Activated CD8-positive, alpha-beta memory T cell treated with anti-CD3 and anti-CD28 coated beads, Interleukin-2, amount 50 U/mL, for 48 hours (primary cell): ENCODE results near the gene SLC6A4.

Experiments used
- DNase-seq: peaks from one replicate; pipeline ENCODE4 v3.0.0-alpha.2; 2020

Gene SLC6A4

GRCh38 chr17:30235386-30236296 lies at the start of gene SLC6A4:
Gene SLC6A4, minus strand, starts transcription at chr17:30235697. Its CDS starts 13,739 bp downstream, at chr17:30221958.
- DNase-seq, result no peak

- no peak for DNase-seq
These were observed 43.7 kb upstream of the SLC6A4 start for GRCh38 chr17:30279156-30279555.

- no peak for DNase-seq
These were observed 42.5 kb upstream of the SLC6A4 start for GRCh38 chr17:30278032-30278431.

- DNase-seq, result no peak
These were observed 40.4 kb upstream of the SLC6A4 start for GRCh38 chr17:30275911-30276310.

GRCh38 chr17:30274887-30275286 lies 39.4 kb upstream of the SLC6A4 start:
- DNase-seq, result no peak

GRCh38 chr17:30273373-30273772 lies 37.9 kb upstream of the SLC6A4 start:
- DNase-seq, result no peak

- DNase-seq, result no peak
These were observed 35.6 kb upstream of the SLC6A4 start for GRCh38 chr17:30271102-30271501.

- DNase-seq, result no peak
These were observed 32.1 kb upstream of the SLC6A4 start for GRCh38 chr17:30267625-30268024.

GRCh38 chr17:30263552-30264333 lies 28.2 kb upstream of the SLC6A4 start:
- DNase-seq, result no peak

- DNase-seq, result no peak
These were observed 21.4 kb upstream of the SLC6A4 start for GRCh38 chr17:30256756-30257506.

GRCh38 chr17:30254150-30254549 lies 18.7 kb upstream of the SLC6A4 start:
- DNase-seq, result no peak

GRCh38 chr17:30253312-30253711 lies 17.8 kb upstream of the SLC6A4 start:
- DNase-seq, result no peak

- DNase-seq, result no peak
These were observed 16.4 kb upstream of the SLC6A4 start for GRCh38 chr17:30251931-30252330.

- DNase-seq, result no peak
These were observed 14.0 kb upstream of the SLC6A4 start for GRCh38 chr17:30249460-30249859.

GRCh38 chr17:30248786-30249185 lies 13.3 kb upstream of the SLC6A4 start:
- DNase-seq, result no peak

- no peak for DNase-seq
These were observed 11.0 kb upstream of the SLC6A4 start for GRCh38 chr17:30246460-30246859.

GRCh38 chr17:30244853-30245385 lies 9.4 kb upstream of the SLC6A4 start:
- no peak for DNase-seq

GRCh38 chr17:30243568-30243967 lies 8.1 kb upstream of the SLC6A4 start:
- peak; percentile 12 for DNase-seq

GRCh38 chr17:30243002-30243401 lies 7.5 kb upstream of the SLC6A4 start:
- DNase-seq, result peak; percentile 6

- peak; percentile 7 for DNase-seq
These were observed 5.6 kb upstream of the SLC6A4 start for GRCh38 chr17:30241051-30241450.

GRCh38 chr17:30240177-30240576 lies 4.7 kb upstream of the SLC6A4 start:
- DNase-seq, result peak; percentile 7

- DNase-seq, result peak; percentile 40
These were observed 3.6 kb upstream of the SLC6A4 start for GRCh38 chr17:30239089-30239462.
